HG02610 (cell line): ENCODE measurements around the gene ZNF708.
"Not testable (repeated sequence)": the region's sequence is repeated elsewhere in the genome, so short reads cannot be mapped to it uniquely, and the experiment has no call there.

Experiments
- ATAC-seq: cut with Tn5 transposase; IDR thresholded peaks from one replicate; pipeline ENCODE4 v1.9.1; 2021; ENCODE audit warnings: mild to moderate bottlenecking, moderate library complexity; ENCODE audit not compliant: unreplicated experiment

ZNF708 gene

GRCh38 chr19:21260848-21261381 lies 68.3 kb downstream of the ZNF708 start:
- not testable (repeated sequence) for ATAC-seq

- no peak for ATAC-seq
Observed at GRCh38 chr19:21260164-21260847, 68.9 kb downstream of the ZNF708 start.

- not testable (repeated sequence) for ATAC-seq
Observed at GRCh38 chr19:21259421-21260124, 69.6 kb downstream of the ZNF708 start.

- no peak for ATAC-seq
Observed at GRCh38 chr19:21256722-21257121, 72.5 kb downstream of the ZNF708 start.
